GM21529 (cell line): ENCODE results near the gene KRT86.
"Not testable (repeated sequence)": the region's sequence is repeated elsewhere in the genome, so short reads cannot be mapped to it uniquely, and the experiment has no call there.

Source experiments
- ATAC-seq: cut with Tn5 transposase; IDR thresholded peaks from one replicate; pipeline ENCODE4 v1.9.1; 2021; ENCODE audit not compliant: unreplicated experiment

The KRT86 gene

DNA sequence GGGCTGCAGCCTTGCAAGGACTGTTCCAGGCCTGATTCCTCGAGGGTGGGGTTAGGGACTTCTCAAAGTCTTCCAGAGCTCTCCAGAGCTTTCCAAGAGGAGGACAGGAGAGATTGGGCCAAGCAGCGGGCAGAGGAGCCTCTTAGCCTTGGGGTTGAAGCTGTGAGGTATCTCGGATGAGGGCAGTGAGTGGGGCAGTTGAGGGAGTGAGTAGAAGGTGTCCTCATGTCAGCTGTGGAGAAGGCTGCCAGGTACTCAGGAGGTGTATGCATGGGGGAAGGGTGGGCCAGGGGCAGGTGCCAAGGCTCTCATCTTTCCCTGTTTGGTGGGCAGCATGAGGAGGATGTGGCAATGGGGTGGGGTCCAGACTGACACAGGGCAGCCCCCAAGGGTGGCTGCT lies 39.0 kb downstream of the KRT86 start:
- no peak for ATAC-seq

DNA sequence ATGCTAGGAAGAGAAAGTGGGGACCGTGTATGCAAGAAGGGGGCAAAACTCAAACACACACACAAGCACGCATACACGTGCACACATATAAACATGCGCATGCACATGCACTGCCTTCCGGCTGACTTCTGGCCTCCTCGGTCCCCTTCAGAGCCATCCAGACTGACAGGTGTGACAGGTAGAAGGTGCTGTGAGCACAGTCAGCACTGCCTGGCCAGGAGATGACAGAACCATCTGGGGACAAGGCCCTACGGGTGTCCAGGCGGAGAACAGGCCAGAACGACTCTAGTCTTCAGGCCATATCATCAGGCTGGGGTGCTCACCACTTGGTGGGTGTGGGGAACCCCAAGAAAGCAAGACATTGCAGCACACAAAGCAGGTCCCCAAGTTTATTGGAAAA lies 39.5 kb downstream of the KRT86 start:
- no peak for ATAC-seq

DNA sequence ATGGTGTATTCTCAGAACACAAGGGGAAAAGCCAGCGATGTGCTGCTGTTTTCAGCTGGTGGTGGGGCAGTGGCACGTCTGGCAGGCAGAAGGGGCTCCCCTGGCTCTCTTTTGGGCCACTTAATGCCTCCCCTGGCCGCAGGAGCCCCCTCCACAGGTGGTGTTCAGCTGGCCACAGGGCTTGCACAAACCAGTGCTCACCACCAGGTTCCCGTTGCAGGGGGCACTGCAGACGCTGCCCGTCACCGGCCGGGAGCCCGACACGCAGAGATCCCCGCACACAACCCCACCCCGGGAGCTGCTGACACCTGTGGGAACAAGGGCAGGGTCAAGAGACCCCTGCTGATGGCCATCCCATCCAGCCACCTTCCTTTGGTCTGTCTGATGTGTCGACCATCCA lies 40.1 kb downstream of the KRT86 start:
- no peak for ATAC-seq

DNA sequence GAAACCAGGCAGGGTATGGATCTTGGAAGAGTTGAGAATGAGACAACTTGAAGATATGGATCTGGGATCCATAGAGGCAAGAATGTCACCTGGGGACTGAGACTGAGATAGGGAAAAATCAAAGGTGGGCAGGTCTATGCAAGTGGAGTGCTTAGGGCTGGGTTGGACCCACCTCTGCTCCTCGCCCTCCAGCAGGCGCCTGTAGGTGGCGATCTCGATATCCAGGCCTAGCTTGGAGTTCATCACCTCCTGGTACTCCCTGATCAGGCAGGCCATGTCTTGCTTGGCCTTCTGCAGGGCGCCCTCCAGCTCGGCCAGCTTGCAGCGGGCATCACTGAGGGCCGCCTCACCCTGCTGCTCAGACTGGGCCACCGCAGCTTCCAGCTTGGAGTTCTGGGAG lies 41.3 kb downstream of the KRT86 start:
- ATAC-seq: not testable (repeated sequence)

DNA sequence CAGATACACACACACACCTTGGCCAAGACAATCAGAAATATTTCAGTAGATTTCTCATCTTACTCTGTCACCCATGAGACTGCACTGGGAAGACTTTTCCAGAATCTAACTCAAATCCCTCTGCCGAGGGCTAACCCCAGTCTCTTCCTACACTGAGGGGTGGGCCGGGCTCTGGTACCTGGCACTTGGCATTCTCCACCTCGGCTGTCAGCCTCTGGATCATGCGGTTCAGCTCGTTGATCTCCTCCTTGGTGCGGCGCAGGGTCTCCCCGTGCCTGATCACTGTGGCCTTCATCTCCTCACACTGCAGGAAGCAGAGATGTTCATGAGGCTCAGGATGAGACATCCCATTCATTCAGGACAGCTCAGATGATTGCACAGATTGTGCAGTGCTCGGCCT lies 41.8 kb downstream of the KRT86 start:
- ATAC-seq: no peak

DNA sequence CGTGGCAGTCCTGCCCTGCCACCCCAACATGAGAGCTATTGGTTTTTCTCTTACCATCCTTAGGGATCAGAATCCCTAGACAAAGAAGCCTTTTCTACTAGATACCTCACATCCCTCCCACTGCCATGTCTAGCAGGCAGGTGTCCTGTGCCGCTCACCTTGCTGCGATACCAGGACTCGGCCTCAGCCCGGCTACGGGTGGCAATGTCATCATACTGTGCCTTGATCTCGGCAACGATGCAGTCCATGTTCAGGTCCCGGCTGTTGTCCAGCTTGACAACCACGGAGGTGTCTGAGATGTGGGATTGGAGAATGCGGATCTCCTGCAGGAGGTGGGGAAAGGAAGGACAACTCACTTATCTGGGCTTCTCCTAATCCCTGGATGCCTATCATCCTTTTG lies 42.3 kb downstream of the KRT86 start:
- no peak for ATAC-seq

DNA sequence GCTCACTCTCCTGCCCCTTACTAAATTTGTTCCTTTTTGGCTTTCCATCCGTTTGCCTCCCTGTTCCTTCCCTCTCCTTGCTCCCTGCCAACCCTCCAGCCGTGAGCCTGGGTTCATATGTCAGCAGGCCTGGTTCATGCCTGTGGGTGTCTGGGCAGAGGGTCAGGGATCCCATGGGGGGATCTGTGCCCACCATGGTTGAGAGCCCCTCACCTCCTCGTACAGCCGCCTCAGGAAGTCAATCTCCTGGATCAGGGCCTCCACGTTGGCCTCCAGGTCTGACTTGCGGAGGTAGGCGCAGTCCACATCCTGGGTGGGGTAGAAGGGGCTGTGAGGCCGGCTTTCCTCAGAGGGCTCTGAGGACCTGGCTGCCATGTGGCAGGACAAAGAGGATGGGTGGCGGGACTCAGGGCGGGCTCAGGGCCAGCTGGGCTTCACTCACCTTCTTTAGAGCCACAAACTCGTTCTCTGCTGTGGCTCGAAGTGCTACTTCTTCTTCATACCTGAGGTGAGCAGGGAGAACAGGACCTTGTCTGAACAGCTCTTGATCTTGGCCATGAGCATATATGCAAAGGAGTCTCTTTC lies 43.1 kb downstream of the KRT86 start:
- no peak for ATAC-seq

DNA sequence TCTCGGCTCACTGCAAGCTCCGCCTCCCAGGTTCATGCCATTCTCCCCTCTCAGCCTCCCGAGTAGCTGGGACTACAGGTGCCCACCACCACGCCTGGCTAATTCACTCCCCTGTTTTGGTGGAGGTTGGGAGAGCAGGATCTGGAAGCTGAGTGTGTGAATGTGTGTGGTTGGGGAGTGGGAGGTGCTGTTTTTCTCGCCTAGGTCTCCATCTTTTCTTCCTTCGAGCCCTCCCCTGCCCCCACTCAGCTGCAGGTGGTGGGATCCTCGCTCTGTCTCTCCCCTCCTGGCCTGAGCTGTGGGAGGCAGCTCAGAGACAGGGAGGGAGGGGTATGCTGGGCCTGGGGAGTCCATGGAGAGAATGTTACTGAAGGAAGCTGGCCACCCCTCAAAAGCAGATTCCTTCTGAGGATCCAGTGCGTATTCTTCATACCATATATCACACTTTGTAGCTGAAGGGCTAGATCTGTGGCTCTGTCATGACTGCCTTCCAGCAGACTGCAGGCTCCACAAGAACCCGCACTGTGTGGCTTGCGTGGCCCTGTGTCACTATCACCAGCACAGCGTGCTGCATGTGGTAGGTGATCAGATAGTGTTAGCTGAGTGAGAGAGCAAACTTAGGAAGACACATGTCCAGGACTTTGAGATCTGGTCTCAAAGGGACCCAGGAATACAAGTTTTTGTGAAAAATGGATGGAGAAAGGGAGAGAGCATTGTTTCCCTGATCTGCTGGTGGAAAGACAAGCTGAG lies 44.0 kb downstream of the KRT86 start:
- no peak for ATAC-seq

DNA sequence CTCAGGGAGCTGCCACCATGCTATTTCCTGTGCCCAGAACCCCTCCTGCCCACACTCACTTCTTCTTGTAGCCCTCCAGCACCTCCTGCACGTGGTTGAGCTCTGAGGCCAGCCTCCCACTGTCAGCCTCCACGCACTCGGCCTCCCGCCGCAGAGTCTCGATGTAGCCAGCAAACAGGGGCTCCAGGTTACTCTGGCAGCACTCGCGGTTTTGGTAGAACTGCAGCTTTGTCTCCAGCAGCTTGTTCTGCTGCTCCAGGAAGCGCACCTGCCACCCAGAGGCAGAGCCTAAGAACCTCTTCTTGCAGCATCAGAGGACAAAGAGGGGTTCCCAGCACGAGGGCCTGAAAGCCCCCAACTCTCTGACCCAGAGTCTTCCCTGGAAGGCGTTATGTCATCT lies 44.7 kb downstream of the KRT86 start:
- ATAC-seq: no peak

DNA sequence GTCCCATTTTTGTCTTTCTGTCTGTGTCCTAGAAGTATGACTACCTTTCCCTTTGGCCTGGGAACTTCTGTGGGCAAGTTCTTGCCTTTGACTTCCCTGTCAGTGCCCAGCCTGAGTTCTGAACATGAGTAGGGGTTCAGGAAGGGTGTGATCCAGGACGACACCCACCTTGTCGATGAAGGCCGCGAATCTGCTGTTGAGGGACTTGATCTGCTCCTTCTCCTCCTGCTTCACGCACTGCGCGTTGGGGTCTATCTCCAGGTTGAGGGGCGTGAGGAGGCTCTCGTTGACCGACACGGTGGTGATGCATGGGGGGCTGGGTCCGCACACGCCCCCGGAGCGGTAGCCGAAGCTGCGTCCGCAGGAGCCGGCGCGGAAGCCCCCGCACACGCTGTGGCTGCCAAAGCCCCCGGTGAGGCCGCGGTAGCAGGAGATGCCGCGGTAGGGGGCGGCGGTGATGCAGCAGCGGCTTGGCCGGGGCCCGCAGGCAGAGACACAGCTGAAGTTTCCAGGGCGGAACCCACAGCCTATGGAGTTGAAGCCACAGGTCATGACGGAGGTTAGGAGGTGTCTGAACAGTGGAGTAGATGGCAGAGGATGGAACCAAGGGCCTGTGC lies 46.4 kb downstream of the KRT86 start, which contains the start of gene KRT83:
Gene KRT83 (minus strand): TSS at position 615 of the 617 bp plus-strand sequence. CDS start 63 bp downstream, at position 552.
- ATAC-seq: no peak

DNA sequence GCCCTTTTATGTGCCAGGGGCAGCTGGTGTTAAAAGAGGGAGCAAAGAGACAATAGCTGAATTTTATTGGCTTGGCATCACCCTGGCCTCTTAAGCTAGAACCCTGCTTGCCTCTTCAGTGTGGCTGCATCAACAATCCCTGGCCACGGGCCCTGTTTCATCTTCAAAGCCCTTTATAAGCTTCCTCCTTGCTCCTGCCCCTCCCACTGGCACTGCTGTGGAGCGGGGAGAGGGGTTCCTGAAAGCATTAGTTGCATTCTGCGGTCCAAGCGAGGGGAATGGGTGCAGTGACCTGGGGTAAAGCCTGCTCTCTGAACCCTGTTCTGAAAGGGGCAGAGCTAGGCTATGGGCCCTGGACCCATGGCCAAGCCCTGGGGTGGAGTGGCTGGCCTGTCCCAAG lies 47.0 kb downstream of the KRT86 start:
- no peak for ATAC-seq

DNA sequence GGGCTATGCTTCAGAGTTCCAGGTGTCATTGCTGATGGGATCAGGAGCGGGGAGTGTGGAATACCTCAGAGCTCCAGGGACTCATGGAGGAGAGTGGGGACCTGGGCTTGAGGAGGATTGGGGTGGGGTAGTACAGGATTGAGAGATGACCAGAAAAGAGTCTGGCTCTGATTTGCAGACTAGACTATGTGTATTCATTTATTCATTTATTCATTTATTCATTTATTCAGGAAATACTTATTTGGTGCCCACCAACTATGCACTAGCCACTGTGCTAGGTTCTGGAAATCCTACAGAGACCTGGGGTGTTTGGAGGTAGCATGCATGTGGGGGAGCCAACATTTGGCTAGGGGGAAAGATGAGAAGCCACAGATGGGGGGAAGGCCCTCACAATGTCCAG lies 47.6 kb downstream of the KRT86 start:
- no peak for ATAC-seq

DNA sequence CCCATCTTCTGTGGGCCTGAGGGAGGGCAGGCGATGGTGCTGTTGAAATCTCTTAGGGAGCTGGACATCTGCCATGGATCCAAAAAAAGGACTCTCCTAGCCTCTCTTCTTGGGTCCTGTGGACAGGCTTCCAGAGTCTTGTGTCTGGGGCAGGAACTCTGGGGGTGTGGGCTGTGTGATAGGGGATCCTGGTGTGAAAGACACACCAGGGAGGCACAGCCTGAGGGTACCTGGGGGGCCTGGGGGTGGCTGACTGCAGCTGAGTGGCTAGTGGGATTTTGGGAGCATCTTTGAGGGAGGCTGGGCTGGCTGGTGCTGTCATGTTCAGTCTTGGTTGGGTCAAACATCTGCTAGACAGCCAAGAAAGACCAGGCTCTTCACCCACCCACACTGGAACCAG lies 48.6 kb downstream of the KRT86 start:
- no peak for ATAC-seq

DNA sequence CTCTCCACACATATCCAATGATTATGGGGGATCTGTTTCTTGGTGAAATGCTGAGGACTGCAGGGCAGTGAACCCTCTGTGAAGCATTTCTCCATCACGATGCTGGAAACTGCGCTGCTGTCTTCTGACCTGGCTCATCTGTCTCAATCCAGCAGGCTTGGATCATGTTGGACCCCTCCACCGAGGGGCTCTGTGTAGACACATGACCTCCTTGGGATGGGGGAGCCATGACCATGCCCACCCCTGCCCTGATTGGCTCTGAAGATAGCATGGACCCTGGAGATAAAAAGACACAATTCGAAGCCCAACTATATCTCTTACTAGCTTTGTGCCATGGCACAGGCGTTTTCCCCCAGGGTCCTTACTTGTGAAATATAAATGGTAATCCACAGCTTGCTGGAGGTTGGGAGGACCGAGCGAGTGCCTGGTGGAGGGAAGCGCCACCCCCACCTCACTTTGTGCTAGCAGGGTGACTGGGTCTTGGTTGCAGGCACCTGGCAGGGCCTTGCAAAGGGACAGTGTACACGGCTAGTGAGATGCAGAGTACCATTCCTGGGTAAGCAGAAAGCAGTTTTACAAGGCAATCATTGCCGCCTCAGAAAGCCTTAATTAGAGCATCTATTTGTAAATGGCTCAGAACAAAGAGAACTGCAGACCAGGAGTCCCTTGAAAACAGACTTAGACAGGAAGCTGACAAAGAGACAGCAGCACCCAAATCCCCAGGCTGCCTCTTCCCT lies 49.1 kb downstream of the KRT86 start:
- ATAC-seq: no peak

DNA sequence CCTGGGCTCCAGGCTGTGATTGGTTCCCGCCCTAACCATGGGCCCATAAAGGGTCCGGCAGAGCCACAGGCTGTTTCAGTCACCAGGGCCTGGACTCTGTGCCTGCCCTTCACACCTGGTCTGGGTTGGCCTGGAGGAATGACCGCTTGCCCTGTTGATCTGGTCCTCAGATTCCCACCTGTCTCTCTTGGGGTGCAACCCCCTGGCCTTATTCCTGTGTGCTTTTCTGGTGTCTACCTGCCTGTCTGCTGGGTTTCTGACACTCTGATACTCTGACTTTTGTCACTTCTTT lies 49.7 kb downstream of the KRT86 start:
- ATAC-seq: no peak

DNA sequence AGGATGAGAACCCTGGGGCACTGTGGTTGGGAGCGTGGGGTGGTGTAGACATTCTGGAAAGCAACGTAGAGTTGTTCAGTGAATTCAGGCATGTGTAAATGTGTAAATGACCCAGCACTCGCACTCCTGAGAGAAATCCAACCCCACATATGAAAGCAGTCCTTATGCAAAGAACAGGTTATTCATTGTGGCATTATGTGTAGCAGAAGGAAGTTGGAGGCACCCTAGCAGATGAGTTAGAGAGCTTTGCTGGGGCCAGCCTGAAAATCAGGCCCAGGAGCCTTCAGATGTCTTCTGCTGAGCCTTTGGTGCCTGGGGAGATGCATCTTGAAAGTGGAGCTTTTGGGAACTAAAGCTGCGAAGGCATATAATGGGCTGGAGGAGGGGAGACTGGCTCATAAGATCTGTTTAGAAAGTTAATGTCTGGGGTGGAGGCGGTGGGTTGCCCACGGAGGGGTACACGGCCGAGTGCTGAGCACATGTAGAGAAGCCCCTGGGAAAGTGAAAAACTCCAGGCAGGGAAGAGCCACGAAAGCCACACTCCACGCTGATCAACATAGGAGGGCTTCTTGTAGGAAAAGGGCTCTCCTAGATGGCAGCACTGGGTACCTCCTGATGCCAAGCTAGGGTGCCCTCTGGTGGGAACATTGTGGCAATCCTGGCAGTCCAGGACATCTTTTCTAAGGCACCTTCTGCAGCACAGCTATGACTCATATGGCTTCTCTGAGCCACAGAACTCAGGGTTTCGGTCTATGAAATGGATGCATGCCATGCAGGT lies 52.8 kb downstream of the KRT86 start:
- peak; percentile 95 for ATAC-seq

DNA sequence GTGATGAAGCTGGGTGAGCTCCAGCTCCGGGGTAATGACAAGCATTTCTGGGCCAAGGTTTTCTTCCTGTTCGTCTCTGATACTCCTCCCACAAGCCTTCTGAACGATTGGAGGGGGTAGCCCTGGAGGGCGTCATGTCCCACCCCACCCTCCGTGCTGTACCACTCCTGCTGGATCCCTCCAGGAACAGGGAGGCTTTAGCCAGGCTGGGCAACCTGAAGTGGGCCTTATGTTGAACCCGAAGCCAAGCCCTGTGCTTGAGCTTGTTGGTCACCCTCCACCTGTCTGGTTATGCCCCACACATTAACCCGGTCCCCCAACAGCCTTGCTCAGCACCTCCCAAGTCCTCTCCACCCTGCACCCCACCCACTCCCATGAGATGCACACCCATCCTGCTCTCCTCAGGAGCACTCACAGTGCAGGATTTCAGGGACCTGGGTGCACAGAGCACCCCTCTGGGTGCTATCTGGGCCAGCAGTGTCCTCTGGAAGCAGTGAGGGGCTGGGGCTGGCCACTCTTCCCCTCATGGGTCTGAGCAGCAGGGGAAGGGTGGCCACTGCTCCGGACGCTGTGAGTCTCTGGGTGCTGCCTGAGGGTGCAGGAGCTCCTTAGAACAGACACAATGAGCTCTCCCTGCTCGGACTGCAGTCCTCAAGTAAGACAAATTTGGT lies 53.5 kb downstream of the KRT86 start:
- ATAC-seq: no peak

DNA sequence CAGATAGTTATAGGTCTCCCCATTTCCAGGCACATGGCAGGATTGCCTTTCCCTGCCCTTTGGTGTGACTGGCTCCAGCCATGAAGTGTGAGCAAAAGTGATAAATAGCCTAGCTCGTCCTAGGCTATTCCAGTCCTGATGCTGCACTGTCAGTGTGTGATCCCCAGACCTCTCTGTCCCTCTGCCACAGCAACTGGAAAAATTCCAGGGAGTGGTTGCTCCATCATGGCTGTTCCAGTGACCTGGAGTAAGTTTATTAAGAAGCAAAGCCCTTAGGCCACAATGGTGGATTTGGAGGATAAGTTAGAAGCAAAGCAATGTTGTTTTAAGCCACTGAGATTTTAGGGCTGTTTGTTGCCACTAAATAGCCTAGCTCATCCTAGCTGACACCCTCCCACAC lies 56.6 kb downstream of the KRT86 start:
- no peak for ATAC-seq

DNA sequence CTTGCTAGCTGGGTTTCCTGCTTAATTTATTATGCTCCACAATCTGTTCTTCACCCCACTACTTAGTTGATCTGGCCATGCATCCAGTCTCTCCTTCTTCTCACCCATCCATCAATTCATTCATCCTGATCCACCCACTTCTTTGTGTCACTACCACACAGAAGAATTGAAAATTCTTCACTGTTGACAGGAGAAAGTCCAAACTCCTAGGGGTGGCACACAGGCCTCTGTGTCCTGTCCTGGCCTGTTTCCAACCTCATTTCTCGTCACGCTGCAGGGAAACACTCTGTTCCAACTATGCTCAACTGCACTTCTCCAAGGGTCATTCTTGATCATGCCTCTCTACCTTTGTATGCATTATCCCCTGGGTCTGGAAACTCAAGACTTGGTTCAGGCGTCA lies 57.4 kb downstream of the KRT86 start:
- no peak for ATAC-seq

DNA sequence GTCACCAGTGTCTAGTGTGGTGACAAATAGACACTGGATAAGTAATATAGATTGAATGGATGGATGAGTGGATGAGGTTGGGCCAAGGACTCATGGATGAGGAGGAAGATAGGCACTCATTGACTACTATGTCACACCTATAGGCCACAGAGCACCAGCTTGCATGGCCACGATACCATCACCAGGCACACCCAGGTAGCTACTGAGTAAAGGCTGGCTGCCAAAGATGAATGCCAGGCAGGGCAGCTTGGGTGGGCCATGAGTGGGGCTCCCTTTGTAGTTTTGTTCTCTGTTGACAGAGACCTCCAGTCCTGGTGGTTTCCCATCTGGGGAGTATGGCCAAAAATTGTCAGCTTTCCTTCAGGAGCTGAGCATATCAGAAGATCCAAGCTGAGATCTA lies 57.9 kb downstream of the KRT86 start:
- ATAC-seq: no peak

DNA sequence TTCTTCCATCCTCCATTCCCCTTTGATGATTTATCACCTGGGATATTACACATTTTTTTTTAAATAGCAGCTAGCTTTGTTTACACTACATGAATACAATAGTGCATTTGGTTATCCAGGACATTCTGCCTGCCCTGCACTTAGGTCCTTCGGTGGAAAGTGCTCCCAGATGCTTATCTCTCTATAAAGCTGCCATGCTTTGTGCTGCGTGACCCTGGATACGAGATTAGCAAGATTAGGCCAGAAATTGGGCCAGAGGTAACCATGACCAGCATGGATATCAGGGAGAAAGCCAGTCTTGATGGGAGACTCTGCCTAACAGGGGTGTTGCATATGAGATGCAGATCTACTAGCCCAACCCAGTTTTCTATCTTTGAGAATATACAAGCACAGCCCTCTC lies 58.9 kb downstream of the KRT86 start:
- ATAC-seq: no peak
